H1 (cell line): ENCODE data around the gene CHRDL1. TPM values are rescaled to one million over a fixed set of nuclear protein-coding genes. Genes with fewer than 3 reads are reported as not detected.
A peak's percentile ranks its signal among the peaks of the same experiment; 100 is the strongest.

ENCODE experiments used
- CTCF ChIA-PET: fragments of 300-600 bp; sonication (Branson Sonifier 250); formaldehyde crosslinking; loops from one replicate; lab custom pipeline; 2021; ENCODE audit not compliant: partially characterized antibody; lab: Charles Lee
- POLR2A ChIA-PET: fragments of 300-600 bp; sonication (Branson Sonifier 250); formaldehyde crosslinking; loops from one replicate; lab custom pipeline; 2021; ENCODE audit warnings: inconsistent platforms; ENCODE audit not compliant: partially characterized antibody; lab: Charles Lee
- DNase-seq, 2 experiments: peaks; one replicate each; pipeline versions ENCODE4 v3.0.0 to v3.0.0-alpha.2; 2010 to 2022; ENCODE audit warnings: low spot score in 2 of 2, low read depth in 1 of 2, mixed read lengths in 1 of 2
- FAIRE-seq: peaks from 2 replicates; lab custom pipeline; 2011; peaks lifted over from hg19 to GRCh38; lab: Jason Lieb, UNC
- H2AFZ ChIP-seq: 2 replicates; pipeline ENCODE4 v1.8.1; 2012; ENCODE audit warnings: low read length, inconsistent platforms
- H2AK5ac ChIP-seq: 2 replicates; pipeline ENCODE4 v1.6.1; 2013; ENCODE audit warnings: low read depth, low read length
- H2BK120ac ChIP-seq: replicated peaks from 2 replicates; pipeline ENCODE3; 2013; ENCODE audit warnings: low read depth, low read length, inconsistent platforms
- H2BK12ac ChIP-seq: 2 replicates; pipeline ENCODE4 v1.6.1; 2013; ENCODE audit warnings: low read depth, low read length
- H2BK15ac ChIP-seq: 2 replicates; pipeline ENCODE4 v1.6.1; 2013; ENCODE audit warnings: low read length
- H2BK20ac ChIP-seq: 2 replicates; pipeline ENCODE4 v1.6.1; 2013; ENCODE audit warnings: low read length
- H2BK5ac ChIP-seq: 2 replicates; pipeline ENCODE4 v1.6.1; 2013; ENCODE audit warnings: low read depth, low read length
- H3K14ac ChIP-seq: 2 replicates; pipeline ENCODE4 v1.6.1; 2013; ENCODE audit warnings: inconsistent platforms; ENCODE audit not compliant: insufficient read length
- H3K18ac ChIP-seq: 2 replicates; pipeline ENCODE4 v1.6.1; 2013; ENCODE audit warnings: low read length; ENCODE audit errors: extremely low read depth
- H3K23ac ChIP-seq: 2 replicates; pipeline ENCODE4 v1.6.1; 2013; ENCODE audit warnings: inconsistent platforms; ENCODE audit not compliant: insufficient read length
- H3K23me2 ChIP-seq: 2 replicates; pipeline ENCODE4 v1.6.1; 2013; ENCODE audit warnings: low read depth, low read length
- H3K27ac ChIP-seq: 2 replicates; pipeline ENCODE4 v1.6.1; 2011; ENCODE audit warnings: low read depth, low read length, inconsistent platforms
- H3K27me3 ChIP-seq, 4 experiments: replicated peaks in 1 of 4; 1 replicate in 1 of 4; 2 replicates in 3 of 4; pipeline versions ENCODE4 v1.6.1 to v1.8.1; 2011 to 2013; ENCODE audit warnings: low read length in 3 of 4, mild to moderate bottlenecking in 3 of 4, inconsistent platforms in 2 of 4, mixed read lengths in 2 of 4, moderate library complexity in 1 of 4; ENCODE audit not compliant: control insufficient read depth in 3 of 4, insufficient read depth in 3 of 4; ENCODE audit errors: extremely low read depth in 1 of 4
- H3K36me3 ChIP-seq, 4 experiments: 2 replicates each; pipeline versions ENCODE4 v1.6.1 to v1.8.1; 2011 to 2013; ENCODE audit warnings: mild to moderate bottlenecking in 4 of 4, low read length in 3 of 4, moderate library complexity in 2 of 4, control low read depth in 1 of 4, inconsistent platforms in 1 of 4; ENCODE audit not compliant: insufficient read depth in 4 of 4, control insufficient read depth in 2 of 4
- H3K4ac ChIP-seq: replicated peaks from 2 replicates; pipeline ENCODE3; 2013; ENCODE audit warnings: low read length, low read depth, mixed read lengths, inconsistent platforms; ENCODE audit not compliant: insufficient read length
- H3K4me1 ChIP-seq, 4 experiments: replicated peaks in 1 of 4; 1 replicate in 1 of 4; 2 replicates in 3 of 4; pipeline versions ENCODE4 v1.6.1 to v1.8.1; 2011 to 2013; ENCODE audit warnings: low read length in 3 of 4, inconsistent platforms in 2 of 4, mixed read lengths in 1 of 4; ENCODE audit not compliant: insufficient read depth in 4 of 4, control insufficient read depth in 3 of 4
- H3K4me2 ChIP-seq, 2 experiments: 2 replicates each; pipeline versions ENCODE4 v1.6.1 to v1.8.1; 2011 to 2013; ENCODE audit warnings: low read depth in 2 of 2, low read length in 2 of 2, control low read depth in 1 of 2, inconsistent platforms in 1 of 2, mild to moderate bottlenecking in 1 of 2; ENCODE audit not compliant: insufficient read depth in 1 of 2
- H3K4me3 ChIP-seq, 4 experiments: fragments of 200-600, 300-600 bp in 1 of 4; sonication (generic), shearing (Covaris generic), sonication (Bioruptor Twin) in 1 of 4; 2 replicates each; pipeline versions ENCODE4 v1.5.1 to v1.8.1; 2011 to 2016; ENCODE audit warnings: low read length in 4 of 4, low read depth in 3 of 4, control low read depth in 2 of 4, inconsistent platforms in 2 of 4, mild to moderate bottlenecking in 2 of 4, mixed read lengths in 1 of 4, moderate library complexity in 1 of 4; ENCODE audit not compliant: insufficient read depth in 2 of 4; ENCODE audit errors: extremely low read depth in 1 of 4
- H3K56ac ChIP-seq: replicated peaks from 2 replicates; pipeline ENCODE3; 2013; ENCODE audit warnings: low read depth, mild to moderate bottlenecking, mixed read lengths, low read length, inconsistent platforms; ENCODE audit not compliant: insufficient read length
- H3K79me1 ChIP-seq: 2 replicates; pipeline ENCODE4 v1.6.1; 2013; ENCODE audit warnings: low read depth, low read length, control low read depth
- H3K79me2 ChIP-seq, 2 experiments: 2 replicates each; pipeline versions ENCODE4 v1.6.1 to v1.8.1; 2012 to 2013; ENCODE audit warnings: low read length in 2 of 2, mild to moderate bottlenecking in 2 of 2, inconsistent platforms in 1 of 2; ENCODE audit not compliant: insufficient read depth in 2 of 2, control insufficient read depth in 1 of 2
- H3K9ac ChIP-seq, 4 experiments: replicated peaks in 1 of 4; 1 replicate in 1 of 4; 2 replicates in 3 of 4; pipeline versions ENCODE4 v1.6.1 to v1.8.1; 2011 to 2013; ENCODE audit warnings: low read depth in 3 of 4, low read length in 3 of 4, control low read depth in 2 of 4, mild to moderate bottlenecking in 2 of 4, moderate library complexity in 2 of 4, inconsistent platforms in 1 of 4; ENCODE audit errors: extremely low read depth in 1 of 4
- H3K9me3 ChIP-seq, 2 experiments: 2 replicates each; pipeline versions ENCODE4 v1.6.1 to v1.8.1; 2012 to 2013; ENCODE audit warnings: mild to moderate bottlenecking in 2 of 2, moderate library complexity in 2 of 2, control low read depth in 1 of 2, inconsistent platforms in 1 of 2, low read depth in 1 of 2, low read length in 1 of 2, mixed read lengths in 1 of 2; ENCODE audit not compliant: insufficient read depth in 2 of 2
- H4K20me1 ChIP-seq, 2 experiments: replicated peaks in 1 of 2; 2 replicates each; pipeline versions ENCODE3 to v1.8.1; 2011 to 2013; ENCODE audit warnings: inconsistent platforms in 2 of 2, low read length in 2 of 2, mild to moderate bottlenecking in 1 of 2; ENCODE audit not compliant: insufficient read depth in 2 of 2, control insufficient read depth in 1 of 2
- H4K5ac ChIP-seq: 2 replicates; pipeline ENCODE4 v1.6.1; 2013; ENCODE audit warnings: low read length, low read depth, mixed read lengths, inconsistent platforms; ENCODE audit not compliant: insufficient read length
- H4K8ac ChIP-seq: 2 replicates; pipeline ENCODE4 v1.8.0; 2013; ENCODE audit warnings: mild to moderate bottlenecking, moderate library complexity, low read length, inconsistent platforms; ENCODE audit not compliant: insufficient read depth; ENCODE audit errors: extremely low read depth
- H4K91ac ChIP-seq: replicated peaks from 2 replicates; pipeline ENCODE3; 2013; ENCODE audit warnings: low read length, mixed read lengths, inconsistent platforms; ENCODE audit not compliant: insufficient read length
- ATF2 ChIP-seq: IDR thresholded peaks from 2 replicates; pipeline ENCODE4 v1.6.1; 2012; ENCODE audit warnings: low read length, inconsistent platforms
- CBX8 ChIP-seq: fragments of 300-800, 300-1000 bp; sonication (generic); IDR thresholded peaks from 2 replicates; pipeline ENCODE4 v1.7.1; 2016; ENCODE audit warnings: low read depth, low read length, borderline replicate concordance
- CEBPB ChIP-seq: IDR thresholded peaks from 2 replicates; pipeline ENCODE4 v1.6.1; 2012; ENCODE audit warnings: low read depth, low read length
- E2F6 ChIP-seq: IDR thresholded peaks from 2 replicates; pipeline ENCODE4 v1.6.1; 2012; ENCODE audit warnings: inconsistent platforms
- EGR1 ChIP-seq: IDR thresholded peaks from 2 replicates; pipeline ENCODE4 v1.6.1; 2011; ENCODE audit warnings: low read depth, low read length, borderline replicate concordance
- GABPA ChIP-seq: IDR thresholded peaks from 2 replicates; pipeline ENCODE4 v1.6.1; 2011; ENCODE audit warnings: mild to moderate bottlenecking, low read length, moderate library complexity, borderline replicate concordance; ENCODE audit not compliant: insufficient read depth
- GTF2F1 ChIP-seq: IDR thresholded peaks from 2 replicates; pipeline ENCODE4 v1.6.1; 2012; ENCODE audit warnings: low read depth, low read length, improper control_type of control experiment, borderline replicate concordance
- JUN ChIP-seq: IDR thresholded peaks from 2 replicates; pipeline ENCODE4 v1.6.1; 2011; ENCODE audit warnings: low read depth, mild to moderate bottlenecking, improper control_type of control experiment, low read length
- KDM1A ChIP-seq: fragments of 200-600, 300-600 bp; sonication (generic); IDR thresholded peaks from 2 replicates; pipeline ENCODE4 v1.7.1; 2016; ENCODE audit warnings: mild to moderate bottlenecking, low read length, borderline replicate concordance
- RAD21 ChIP-seq, 2 experiments: IDR thresholded peaks in 1 of 2; conservative IDR thresholded peaks in 1 of 2; 2 replicates each; pipeline ENCODE4 v1.6.1; 2011; ENCODE audit warnings: low read depth in 2 of 2, low read length in 2 of 2, improper control_type of control experiment in 1 of 2, inconsistent platforms in 1 of 2, mild to moderate bottlenecking in 1 of 2, moderate library complexity in 1 of 2
- SAP30 ChIP-seq: fragments of 300-600 bp; sonication (generic); IDR thresholded peaks from 2 replicates; pipeline ENCODE4 v1.7.1; 2012; ENCODE audit warnings: low read length, moderate library complexity, mild to moderate bottlenecking, inconsistent platforms; ENCODE audit not compliant: insufficient read depth, insufficient replicate concordance
- WGBS, 2 experiments: shearing (Covaris generic) in 1 of 2; methylation state at CpG; one replicate each; pipeline versions ENCODE4 v1.1.6 to v1.1.7; 2013 to 2015; ENCODE audit warnings: low lambda C conversion rate in 2 of 2, mixed read lengths in 2 of 2, inconsistent platforms in 1 of 2, low coverage in 1 of 2, missing lambda C conversion rate in 1 of 2; ENCODE audit not compliant: insufficient replicate concordance in 2 of 2, insufficient coverage in 1 of 2, insufficient read length in 1 of 2; ENCODE audit errors: extremely low coverage in 1 of 2, missing lambda C conversion rate in 1 of 2; 5-methylcytosine and 5-hydroxymethylcytosine counted together
- polyA plus RNA-seq, 7 experiments: library from polyadenylated mRNA; depleted of rRNA in 3 of 7; stranded (reverse) in 5 of 7; unstranded in 2 of 7; fragments of >200 nt in 5 of 7; fragments of 200-250 nt in 2 of 7; gene quantifications; 1 replicate in 5 of 7; 2 replicates in 1 of 7; 4 replicates in 1 of 7; pipeline versions ENCODE4 v1.2.1 to v1.2.3, GENCODE V29; 2011 to 2013; ENCODE audit warnings: missing spikeins in 2 of 7, mixed read lengths in 2 of 7
- total RNA-seq: library from RNA; stranded (reverse); fragmentation: NEBNext Ultra II Directional; extraction: Animal tissue kit (Norgen Biotek cat#: 25700); gene quantifications from 2 replicates; pipeline ENCODE4 v1.2.1, GENCODE V29; 2021

Gene CHRDL1
- total and polyA plus RNA-seq, 2 of the 8 experiments (the other 6 are each of a cell fraction or from before 2014, with no cell fraction given): 5.6 to 15.6 TPM

- no peak for DNase-seq
- CTCF ChIA-PET: no interaction called here
- TF ChIP-seq RAD21 (IDR thresholded peaks at IDR 0.05 in 1 of 2, conservative IDR thresholded peaks at IDR 0.05 in 1 of 2; ENCODE audit: low read depth in 2 of 2, low read length in 2 of 2) (no peak), GTF2F1 (no peak), EGR1 (no peak), JUN (no peak), ATF2 (no peak), CEBPB (no peak), SAP30 (no peak), E2F6 (no peak), KDM1A (no peak), GABPA (no peak), CBX8 (no peak)
These were observed 1.0 kb downstream of the CHRDL1 start for GRCh38 chrX:110794601-110795000.

More at GRCh38 chrX:110794601-110795000, 1.0 kb downstream of the CHRDL1 start:
- H3K27me3 ChIP-seq: peaks cover 0 to 2% (median 0%) of the 10 kb centered on the region in 4 experiments; a peak in 2 of 7 replicates
- H3K4me3 ChIP-seq: peak overlapping the region in 1 of 4 experiments; percentile 67; a peak in 4 of 8 replicates
- H3K23me2 ChIP-seq: no peaks in the 10 kb centered on the region; the same call in 1 of the 2 replicates
- H3K9ac ChIP-seq: no peak overlapping the region
- peak overlapping the region; percentile 71 to 93; a peak in 2 of 4 replicates for H3K4me2 ChIP-seq
- FAIRE-seq: no peak
- H3K18ac ChIP-seq: no peak overlapping the region
- no peak overlapping the region for H2BK15ac ChIP-seq
- no peak overlapping the region for H4K8ac ChIP-seq
- H3K79me1 ChIP-seq: no peaks in the 10 kb centered on the region
- H2AK5ac ChIP-seq: no peak overlapping the region
- no peak overlapping the region for H3K23ac ChIP-seq
- H2BK20ac ChIP-seq: no peak overlapping the region
- H3K4me1 ChIP-seq: peaks cover 0 to 8% (median 1%) of the 10 kb centered on the region in 4 experiments; a peak in 2 of 7 replicates
- no peak overlapping the region for H4K5ac ChIP-seq
- no peaks in the 10 kb centered on the region for H3K36me3 ChIP-seq
- 83% methylated on average over 2 of the region's 3 CpGs; no CpG with 5 or more reads in 1 of the 2 experiments for WGBS, 2 experiments
- no peak overlapping the region for H2AFZ ChIP-seq
- no peak overlapping the region for H2BK120ac ChIP-seq
- POLR2A ChIA-PET: no interaction called here
- no peak overlapping the region for H2BK5ac ChIP-seq
- H2BK12ac ChIP-seq: no peak overlapping the region
- H3K14ac ChIP-seq: no peak overlapping the region
- no peak overlapping the region for H3K56ac ChIP-seq
- H4K20me1 ChIP-seq: no peaks in the 10 kb centered on the region
- H3K4ac ChIP-seq: no peak overlapping the region
- H3K9me3 ChIP-seq: no peaks in the 10 kb centered on the region
- no peak overlapping the region for H4K91ac ChIP-seq
- H3K79me2 ChIP-seq: no peaks in the 10 kb centered on the region
- no peak overlapping the region for H3K27ac ChIP-seq
